ENCODE measurements around the gene PDP2.

PDP2 gene

GRCh38 chr16:66915041-66915440 is 34.7 kb downstream of the PDP2 start:
- H3K4me3 Mint-ChIP-seq: no peak overlapping the region
- no peak overlapping the region for H3K27ac Mint-ChIP-seq (ENCODE audit: low read depth)
- ATAC-seq (replicated peaks; ENCODE audit: extremely low read depth, poor library complexity, severe bottlenecking) (no peak), DNase-seq (ENCODE audit: low spot score in 2 of 2) (no peak)
- H3K4me1 Mint-ChIP-seq: no peaks in the 10 kb centered on the region
- no peaks in the 10 kb centered on the region for H3K36me3 Mint-ChIP-seq (ENCODE audit: insufficient read depth)
- H3K27me3 Mint-ChIP-seq: no peaks in the 10 kb centered on the region
- no peaks in the 10 kb centered on the region for H3K9me3 Mint-ChIP-seq

GRCh38 chr16:66916518-66916917 is 36.2 kb downstream of the PDP2 start:
- Mint-ChIP-seq H3K27ac (ENCODE audit: low read depth) (no peak overlapping the region), H3K9me3 (no peaks in the 10 kb centered on the region), H3K27me3 (peaks cover 7% of the 10 kb centered on the region), H3K36me3 (ENCODE audit: insufficient read depth) (no peaks in the 10 kb centered on the region), H3K4me3 (no peak overlapping the region), H3K4me1 (no peaks in the 10 kb centered on the region)
- ATAC-seq (replicated peaks; ENCODE audit: extremely low read depth, poor library complexity, severe bottlenecking) (no peak), DNase-seq (ENCODE audit: low spot score in 2 of 2) (no peak)

GRCh38 chr16:66917741-66918140 is 37.4 kb downstream of the PDP2 start:
- Mint-ChIP-seq H3K27me3 (peaks cover 11% of the 10 kb centered on the region), H3K9me3 (no peaks in the 10 kb centered on the region), H3K4me3 (no peak overlapping the region), H3K4me1 (no peaks in the 10 kb centered on the region), H3K27ac (ENCODE audit: low read depth) (no peak overlapping the region), H3K36me3 (ENCODE audit: insufficient read depth) (no peaks in the 10 kb centered on the region)
- no peak for DNase-seq (ENCODE audit: low spot score in 2 of 2)
- no peak for ATAC-seq (replicated peaks; ENCODE audit: extremely low read depth, poor library complexity, severe bottlenecking)

GRCh38 chr16:66918355-66918754 is 38.0 kb downstream of the PDP2 start:
- DNase-seq (ENCODE audit: low spot score in 2 of 2) (no peak), ATAC-seq (replicated peaks; ENCODE audit: extremely low read depth, poor library complexity, severe bottlenecking) (no peak)
- Mint-ChIP-seq H3K4me3 (no peak overlapping the region), H3K9me3 (no peaks in the 10 kb centered on the region), H3K36me3 (ENCODE audit: insufficient read depth) (no peaks in the 10 kb centered on the region), H3K4me1 (no peaks in the 10 kb centered on the region), H3K27me3 (peaks cover 17% of the 10 kb centered on the region), H3K27ac (ENCODE audit: low read depth) (no peak overlapping the region)

- no peak for ATAC-seq (replicated peaks; ENCODE audit: extremely low read depth, poor library complexity, severe bottlenecking)
- H3K4me3 Mint-ChIP-seq: no peak within 1 kb of the TSS
These were observed 38.7 kb downstream of the PDP2 start, which contains the start of gene CDH16 for GRCh38 chr16:66918803-66919568. Gene CDH16, minus strand, starts transcription at chr16:66918885. Its CDS starts 820 bp downstream, at chr16:66918065.

GRCh38 chr16:66919569-66920298 is 39.4 kb downstream of the PDP2 start:
- Mint-ChIP-seq H3K27me3 (peaks cover 31% of the 10 kb centered on the region), H3K4me3 (no peak overlapping the region), H3K9me3 (no peaks in the 10 kb centered on the region), H3K4me1 (peaks cover 5% of the 10 kb centered on the region), H3K36me3 (ENCODE audit: insufficient read depth) (no peaks in the 10 kb centered on the region), H3K27ac (ENCODE audit: low read depth) (no peak overlapping the region)
- ATAC-seq (replicated peaks; ENCODE audit: extremely low read depth, poor library complexity, severe bottlenecking) (no peak), DNase-seq (ENCODE audit: low spot score in 2 of 2) (no peak)

More at GRCh38 chr16:66918803-66919568, 38.7 kb downstream of the PDP2 start, which contains the start of gene CDH16:
- no peak for DNase-seq (ENCODE audit: low spot score in 2 of 2)
- H3K36me3 Mint-ChIP-seq (ENCODE audit: insufficient read depth): no peaks in the 10 kb centered on the region
- no peaks in the 10 kb centered on the region for H3K9me3 Mint-ChIP-seq
- peaks cover 23% of the 10 kb centered on the region for H3K27me3 Mint-ChIP-seq
- H3K4me1 Mint-ChIP-seq: peaks cover 4% of the 10 kb centered on the region
- no peak within 1 kb of the TSS for H3K27ac Mint-ChIP-seq (ENCODE audit: low read depth)

- DNase-seq (ENCODE audit: low spot score in 2 of 2) (no peak), ATAC-seq (replicated peaks; ENCODE audit: extremely low read depth, poor library complexity, severe bottlenecking) (no peak)
- Mint-ChIP-seq H3K9me3 (no peaks in the 10 kb centered on the region), H3K4me1 (peaks cover 6% of the 10 kb centered on the region), H3K27ac (ENCODE audit: low read depth) (no peak overlapping the region), H3K4me3 (no peak overlapping the region), H3K36me3 (ENCODE audit: insufficient read depth) (no peaks in the 10 kb centered on the region), H3K27me3 (peaks cover 36% of the 10 kb centered on the region)
These were observed 39.9 kb downstream of the PDP2 start for GRCh38 chr16:66920299-66920590.

GRCh38 chr16:66920924-66921680 is 40.8 kb downstream of the PDP2 start:
- ATAC-seq (replicated peaks; ENCODE audit: extremely low read depth, poor library complexity, severe bottlenecking) (no peak), DNase-seq (ENCODE audit: low spot score in 2 of 2) (no peak)
- H3K4me1 Mint-ChIP-seq: peaks cover 12% of the 10 kb centered on the region
- peaks cover 44% of the 10 kb centered on the region for H3K27me3 Mint-ChIP-seq
- no peak overlapping the region for H3K4me3 Mint-ChIP-seq
- no peaks in the 10 kb centered on the region for H3K36me3 Mint-ChIP-seq (ENCODE audit: insufficient read depth)
- no peak overlapping the region for H3K27ac Mint-ChIP-seq (ENCODE audit: low read depth)
- no peaks in the 10 kb centered on the region for H3K9me3 Mint-ChIP-seq

GRCh38 chr16:66921729-66922450 is 41.6 kb downstream of the PDP2 start:
- Mint-ChIP-seq H3K27ac (ENCODE audit: low read depth) (no peak overlapping the region), H3K9me3 (no peaks in the 10 kb centered on the region), H3K4me1 (peaks cover 12% of the 10 kb centered on the region), H3K36me3 (ENCODE audit: insufficient read depth) (no peaks in the 10 kb centered on the region), H3K27me3 (peaks cover 51% of the 10 kb centered on the region), H3K4me3 (no peak overlapping the region)
- ATAC-seq (replicated peaks; ENCODE audit: extremely low read depth, poor library complexity, severe bottlenecking) (no peak), DNase-seq (ENCODE audit: low spot score in 2 of 2) (no peak)

- no peak for DNase-seq (ENCODE audit: low spot score in 2 of 2)
- H3K27me3 Mint-ChIP-seq: peaks cover 51% of the 10 kb centered on the region
These were observed 43.0 kb downstream of the PDP2 start for GRCh38 chr16:66923247-66923731.

GRCh38 chr16:66923866-66924265 is 43.6 kb downstream of the PDP2 start:
- DNase-seq (ENCODE audit: low spot score in 2 of 2): no peak
- no peak for ATAC-seq (replicated peaks; ENCODE audit: extremely low read depth, poor library complexity, severe bottlenecking)
- Mint-ChIP-seq H3K9me3 (no peaks in the 10 kb centered on the region), H3K4me1 (peaks cover 12% of the 10 kb centered on the region), H3K27me3 (peaks cover 51% of the 10 kb centered on the region), H3K36me3 (ENCODE audit: insufficient read depth) (no peaks in the 10 kb centered on the region), H3K4me3 (no peak overlapping the region), H3K27ac (ENCODE audit: low read depth) (no peak overlapping the region)

More at GRCh38 chr16:66923247-66923731, 43.0 kb downstream of the PDP2 start:
- H3K9me3 Mint-ChIP-seq: no peaks in the 10 kb centered on the region
- no peak overlapping the region for H3K4me3 Mint-ChIP-seq
- no peaks in the 10 kb centered on the region for H3K36me3 Mint-ChIP-seq (ENCODE audit: insufficient read depth)
- no peak for ATAC-seq (replicated peaks; ENCODE audit: extremely low read depth, poor library complexity, severe bottlenecking)
- H3K27ac Mint-ChIP-seq (ENCODE audit: low read depth): no peak overlapping the region
- H3K4me1 Mint-ChIP-seq: peaks cover 12% of the 10 kb centered on the region
